K562 (cell line): Measurements from ENCODE around the gene B3GALT6. TPM values are rescaled to one million over a fixed set of nuclear protein-coding genes. Genes with fewer than 3 reads are reported as not detected.

Experiments used
- ATAC-seq: fragments of 200-7000 bp; cut with Tn5 transposase; 3 replicates; pipeline ENCODE4 v1.9.1; 2020; ENCODE audit warnings: moderate library complexity
- BruUV-seq: library from RNA; stranded (reverse); fragments of 400-500 nt; replicated peaks from 2 replicates; lab custom pipeline; 2021; lab: Mats Ljungman, UMichigan
- CTCF ChIA-PET: fragments of 300-600 bp; formaldehyde crosslinking; extraction: SDS; loops from one replicate; lab custom pipeline; 2021; ENCODE audit warnings: low intra/inter-chr PET ratio; lab: Yijun Ruan, JAX
- POLR2A ChIA-PET: fragments of 300-600, 350-650 bp; sonication (Branson Sonifier 250); formaldehyde crosslinking; extraction: SDS; loops from one replicate; lab custom pipeline; 2021; ENCODE audit warnings: antibody characterized with exemption, inconsistent platforms; lab: Yijun Ruan, JAX
- DNase-seq, 4 experiments: peaks; one replicate each; pipeline versions ENCODE4 v3.0.0 to v3.0.0-alpha.2; 2011 to 2018; ENCODE audit warnings: low spot score in 3 of 4, mixed read lengths in 3 of 4; ENCODE audit errors: extremely low read depth in 1 of 4
- FAIRE-seq: peaks from 2 replicates; lab custom pipeline; 2011; peaks lifted over from hg19 to GRCh38; lab: Jason Lieb, UNC
- H2AFZ ChIP-seq: 2 replicates; pipeline ENCODE4 v1.6.0; 2011; ENCODE audit warnings: low read depth, low read length, control low read depth, inconsistent platforms
- H3K27ac ChIP-seq: fragments of 200-600 bp; 3 replicates; pipeline ENCODE4 v1.8.0; 2011; ENCODE audit warnings: low read depth, mild to moderate bottlenecking, control low read depth, inconsistent platforms, low read length, moderate library complexity, mixed read lengths; ENCODE audit errors: extremely low read depth
- H3K27me3 ChIP-seq, 2 experiments: fragments of 300-600 bp in 1 of 2; 2 replicates in 1 of 2; 3 replicates in 1 of 2; pipeline versions ENCODE4 v1.6.0 to v1.8.0; 2011; ENCODE audit warnings: inconsistent platforms in 2 of 2, low read length in 2 of 2, mild to moderate bottlenecking in 1 of 2, mixed read lengths in 1 of 2, moderate library complexity in 1 of 2; ENCODE audit not compliant: control insufficient read depth in 2 of 2, insufficient read depth in 2 of 2
- H3K36me3 ChIP-seq: fragments of 300-600 bp; 3 replicates; pipeline ENCODE4 v1.8.0; 2011; ENCODE audit warnings: mild to moderate bottlenecking, low read length, inconsistent platforms; ENCODE audit not compliant: control insufficient read depth, insufficient read depth
- H3K4me1 ChIP-seq, 2 experiments: fragments of 200-600 bp in 1 of 2; replicated peaks in 1 of 2; 2 replicates in 1 of 2; 3 replicates in 1 of 2; pipeline versions ENCODE4 v1.5.1 to v1.8.0; 2011; ENCODE audit warnings: inconsistent platforms in 2 of 2, low read length in 2 of 2, mild to moderate bottlenecking in 1 of 2, mixed read lengths in 1 of 2, moderate library complexity in 1 of 2; ENCODE audit not compliant: control insufficient read depth in 2 of 2, insufficient read depth in 2 of 2
- H3K4me2 ChIP-seq: 2 replicates; pipeline ENCODE4 v1.6.1; 2011; ENCODE audit warnings: low read length, control low read depth, inconsistent platforms, mixed read lengths; ENCODE audit not compliant: insufficient read depth
- H3K4me3 ChIP-seq: fragments of 200-600 bp; sonication (generic), shearing (Covaris generic); 2 replicates; pipeline ENCODE4 v1.5.1; 2016; ENCODE audit warnings: control low read depth, inconsistent platforms
- H3K79me2 ChIP-seq: fragments of 200-600 bp; 3 replicates; pipeline ENCODE4 v1.8.0; 2011; ENCODE audit warnings: low read length, inconsistent platforms; ENCODE audit not compliant: control insufficient read depth, insufficient read depth
- H3K9ac ChIP-seq, 2 experiments: 2 replicates each; pipeline versions ENCODE4 v1.6.0 to v1.6.1; 2011; ENCODE audit warnings: low read depth in 2 of 2, low read length in 2 of 2, control low read depth in 1 of 2, inconsistent platforms in 1 of 2, mild to moderate bottlenecking in 1 of 2, mixed read lengths in 1 of 2; ENCODE audit not compliant: insufficient read depth in 1 of 2
- H3K9me1 ChIP-seq: one replicate; pipeline ENCODE4 v1.6.0; 2011; ENCODE audit warnings: inconsistent platforms, mild to moderate bottlenecking, low read length, moderate library complexity; ENCODE audit not compliant: control insufficient read depth, insufficient read depth
- H3K9me3 ChIP-seq: replicated peaks from 2 replicates; pipeline ENCODE4 v1.5.1; 2011; ENCODE audit warnings: low read depth, low read length, inconsistent platforms; ENCODE audit not compliant: control insufficient read depth, insufficient read depth
- H4K20me1 ChIP-seq: replicated peaks from 2 replicates; pipeline ENCODE4 v1.6.1; 2011; ENCODE audit warnings: low read length, inconsistent platforms, mixed read lengths; ENCODE audit not compliant: control insufficient read depth, insufficient read depth
- CCNT2 ChIP-seq: IDR thresholded peaks from 2 replicates; pipeline ENCODE4 v1.6.1; 2011; ENCODE audit warnings: borderline replicate concordance, low read depth, mild to moderate bottlenecking, moderate library complexity, mixed read lengths, low read length; ENCODE audit not compliant: insufficient read length; ENCODE audit errors: extremely low read depth
- DPF2 ChIP-seq: fragments of 450-650 bp; IDR thresholded peaks from 2 replicates; pipeline ENCODE4 v1.6.1; 2016
- E4F1 ChIP-seq: fragments of 250-450 bp; sonication (Bioruptor Pico); IDR thresholded peaks from 2 replicates; pipeline ENCODE4 v1.5.0; 2021; ENCODE audit warnings: mild to moderate bottlenecking, borderline replicate concordance
- HNRNPL ChIP-seq: fragments of 200-400 bp; formaldehyde crosslinking; IDR thresholded peaks from 2 replicates; pipeline ENCODE4 v1.6.1; 2017; ENCODE audit warnings: low read depth, mild to moderate bottlenecking, low read length
- NCOA2 ChIP-seq, 2 experiments: fragments of 450-650 bp; IDR thresholded peaks; 2 replicates each; pipeline ENCODE4 v1.6.1; 2018; ENCODE audit warnings: mild to moderate bottlenecking in 2 of 2, moderate library complexity in 1 of 2; ENCODE audit not compliant: partially characterized antibody in 2 of 2
- NFIX ChIP-seq: fragments of 250-450 bp; sonication (Bioruptor Pico); IDR thresholded peaks from 2 replicates; pipeline ENCODE4 v1.4.0; 2020; ENCODE audit warnings: low read depth, mild to moderate bottlenecking, moderate library complexity
- RBFOX2 ChIP-seq: fragments of 200-400 bp; formaldehyde crosslinking; IDR thresholded peaks from 2 replicates; pipeline ENCODE4 v1.6.1; 2017; ENCODE audit warnings: low read depth, mild to moderate bottlenecking, low read length, moderate library complexity
- RBM39 ChIP-seq: fragments of 200-400 bp; formaldehyde crosslinking; optimal IDR thresholded peaks from 2 replicates; pipeline ENCODE3; 2018; ENCODE audit warnings: low read depth, low read length
- TSC22D4 ChIP-seq: fragments of 450-650 bp; IDR thresholded peaks from 2 replicates; pipeline ENCODE4 v1.6.1; 2016; ENCODE audit warnings: missing genetic modification characterization, missing biosample characterization, control low read depth
- YY1 ChIP-seq, 3 experiments: IDR thresholded peaks; 2 replicates each; pipeline ENCODE4 v1.6.1; 2011; ENCODE audit warnings: low read length in 2 of 3, mild to moderate bottlenecking in 2 of 3, moderate library complexity in 2 of 3, borderline replicate concordance in 1 of 3, control low read depth in 1 of 3, low read depth in 1 of 3; ENCODE audit not compliant: insufficient read depth in 3 of 3, insufficient replicate concordance in 2 of 3, control insufficient read depth in 1 of 3, insufficient read length in 1 of 3; ENCODE audit errors: extremely low read depth in 1 of 3
- ZBTB1 ChIP-seq: sonication (generic); formaldehyde crosslinking; IDR thresholded peaks from 2 replicates; pipeline ENCODE4 v1.8.1; 2023; ENCODE audit warnings: missing genetic modification reagents, low read depth, mild to moderate bottlenecking, borderline replicate concordance
- ZNF232 ChIP-seq: sonication (generic); formaldehyde crosslinking; IDR thresholded peaks from 2 replicates; pipeline ENCODE4 v1.8.0; 2022; ENCODE audit warnings: mild to moderate bottlenecking, missing genetic modification reagents
- WGBS: fragments of 100-300 bp; shearing (Covaris generic); methylation state at CpG from one replicate; pipeline ENCODE4 v1.1.6; 2016; ENCODE audit warnings: low coverage, mixed read lengths; ENCODE audit not compliant: insufficient coverage; ENCODE audit errors: missing lambda C conversion rate; 5-methylcytosine and 5-hydroxymethylcytosine counted together
- in situ Hi-C: fragments of 300-500 bp; cut with MboI; formaldehyde crosslinking; loops from 4 replicates; pipeline ENCODE4 v1.15.0; 2018; ENCODE audit warnings: inconsistent platforms, mixed read lengths
- intact Hi-C: fragments of 100-400 bp; cut with micrococcal nuclease; formaldehyde crosslinking; loops from 2 replicates; pipeline ENCODE4 v1.14.2; 2022
- polyA plus RNA-seq, 8 experiments: library from polyadenylated mRNA; depleted of rRNA in 4 of 8; stranded (reverse) in 5 of 8; unstranded in 3 of 8; fragments of >200 nt; fragmentation: Nextera tagmentation in 2 of 8; fragmentation: Illumina TruSeq in 1 of 8; extraction: Ambion mirVana in 2 of 8; extraction: Trizol in 1 of 8; gene quantifications; 2 replicates each; pipeline versions ENCODE4 v1.2.1 to v1.2.3, GENCODE V29; 2011 to 2014; ENCODE audit warnings: inconsistent platforms in 1 of 8, missing spikeins in 1 of 8
- total RNA-seq, 7 experiments: library from RNA; depleted of rRNA in 6 of 7; stranded (reverse); fragments of >200 nt in 6 of 7; fragmentation: Illumina TruSeq in 2 of 7; extraction: Trizol in 2 of 7; gene quantifications; 2 replicates each; pipeline versions ENCODE4 v1.2.1 to v1.2.3, GENCODE V29; 2011 to 2021; ENCODE audit warnings: low replicate concordance in 1 of 7
- TF ChIP-seq, protein P1 (sequence below): fragments of 450-650 bp; formaldehyde crosslinking; IDR thresholded peaks from 2 replicates; pipeline ENCODE4 v1.4.0; 2020; ENCODE audit warnings: mild to moderate bottlenecking, moderate library complexity
- TF ChIP-seq, protein P2 (sequence below): fragments of 450-650 bp; IDR thresholded peaks from 2 replicates; pipeline ENCODE4 v1.6.1; 2016; ENCODE audit warnings: mild to moderate bottlenecking

The B3GALT6 gene
- total and polyA plus RNA-seq, 9 of the 15 experiments (the other 6 are each of a cell fraction or from before 2014, with no cell fraction given), result 0.68 to 29.8 (median 9.9) TPM

DNA sequence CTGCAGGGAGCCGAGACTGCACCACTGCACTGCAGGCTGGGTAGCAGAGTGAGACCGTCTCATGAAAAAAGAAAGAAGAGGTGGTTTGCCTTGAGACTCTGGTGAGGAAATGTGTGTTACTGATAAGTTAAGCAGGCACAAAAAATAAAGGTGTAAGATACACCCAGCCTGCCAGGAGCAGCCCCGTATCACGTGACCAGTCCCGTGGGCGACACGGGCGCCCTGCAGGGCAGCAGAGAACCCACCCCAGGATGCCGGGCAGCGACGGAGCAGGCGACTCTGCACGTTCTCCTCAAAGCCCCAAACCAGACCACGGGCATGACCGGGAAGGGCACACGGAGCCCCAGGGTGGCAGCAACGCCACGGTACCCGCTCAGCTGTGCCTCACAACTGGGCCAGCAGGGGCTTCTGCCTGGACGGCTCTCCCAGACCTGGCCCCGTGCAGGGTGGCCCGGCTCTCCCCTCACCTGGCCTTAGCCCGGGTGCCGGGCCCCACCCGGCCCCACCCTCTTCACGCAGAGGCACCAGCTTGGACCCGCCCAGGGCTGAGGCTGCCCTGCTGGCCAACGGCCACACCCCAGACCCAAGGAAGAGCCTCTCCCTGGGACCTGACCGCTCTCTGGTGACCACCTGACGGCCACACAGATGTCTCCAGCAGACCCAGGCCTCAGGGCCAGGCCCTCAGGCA, 10.0 kb upstream of the B3GALT6 start:
- FAIRE-seq (no peak), DNase-seq (peak in 1 of 4 experiments; percentile 26), ATAC-seq (no peak)
- H3K36me3 ChIP-seq, result peaks cover 97% of the 10 kb centered on the region; the same call in 2 of the 3 replicates
- H3K4me3 ChIP-seq, result no peak overlapping the region
- BruUV-seq, result no TSS peak
- CTCF ChIA-PET, result no interaction called here
- POLR2A ChIA-PET, result interaction anchor here (0.8 to 1.0 kb wide), 2 partner anchors 17 to 40 kb away, joined by 4 read pairs; no protein-coding TSS in a partner anchor
- H3K9me3 ChIP-seq, result no peaks in the 10 kb centered on the region
- H4K20me1 ChIP-seq, result peaks cover 9% of the 10 kb centered on the region; the same call in 1 of the 2 replicates
- H3K9me1 ChIP-seq, result no peaks in the 10 kb centered on the region
- H3K27me3 ChIP-seq, result no peaks in the 10 kb centered on the region
- H3K4me1 ChIP-seq, result peaks cover 0 to 61% of the 10 kb centered on the region in 2 experiments; a peak in 1 of 5 replicates
- H3K9ac ChIP-seq, result peak overlapping the region in 1 of 2 experiments; percentile 18; a peak in 1 of 4 replicates
- no peak overlapping the region for H3K4me2 ChIP-seq
- H3K27ac ChIP-seq, result no peak overlapping the region
- in situ Hi-C loops, result no loop called here
- H3K79me2 ChIP-seq, result peaks cover 32% of the 10 kb centered on the region
- intact Hi-C loops, result no loop called here
- WGBS, result 96% methylated on average over 20 of the region's 30 CpGs
- no peak overlapping the region for H2AFZ ChIP-seq
- TF ChIP-seq NCOA2 (IDR thresholded peaks at IDR 0.05; ENCODE audit: partially characterized antibody in 2 of 2) (no peak), ZBTB1 (CRISPR knock-in tag) (no peak), RBM39 (no peak), YY1 (IDR thresholded peaks at IDR 0.05; ENCODE audit: borderline replicate concordance in 1 of 3, control insufficient read depth in 1 of 3, extremely low read depth in 1 of 3, insufficient read depth in 3 of 3, insufficient read length in 1 of 3, insufficient replicate concordance in 2 of 3, low read depth in 1 of 3, low read length in 2 of 3) (no peak), TSC22D4 (tag) (no peak), NFIX (CRISPR knock-in tag) (no peak), E4F1 (CRISPR knock-in tag) (no peak), RBFOX2 (peak; percentile 39; the same call in 1 of the 2 replicates), CCNT2 (no peak), DPF2 (no peak), HNRNPL (peak; percentile 38; the same call in 1 of the 2 replicates), ZNF232 (no peak)
- TF ChIP-seq, protein P1, sequence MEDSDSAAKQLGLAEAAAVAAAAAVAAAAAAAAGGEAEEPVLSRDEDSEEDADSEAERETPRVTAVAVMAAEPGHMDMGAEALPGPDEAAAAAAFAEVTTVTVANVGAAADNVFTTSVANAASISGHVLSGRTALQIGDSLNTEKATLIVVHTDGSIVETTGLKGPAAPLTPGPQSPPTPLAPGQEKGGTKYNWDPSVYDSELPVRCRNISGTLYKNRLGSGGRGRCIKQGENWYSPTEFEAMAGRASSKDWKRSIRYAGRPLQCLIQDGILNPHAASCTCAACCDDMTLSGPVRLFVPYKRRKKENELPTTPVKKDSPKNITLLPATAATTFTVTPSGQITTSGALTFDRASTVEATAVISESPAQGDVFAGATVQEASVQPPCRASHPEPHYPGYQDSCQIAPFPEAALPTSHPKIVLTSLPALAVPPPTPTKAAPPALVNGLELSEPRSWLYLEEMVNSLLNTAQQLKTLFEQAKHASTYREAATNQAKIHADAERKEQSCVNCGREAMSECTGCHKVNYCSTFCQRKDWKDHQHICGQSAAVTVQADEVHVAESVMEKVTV, result no peak
- TF ChIP-seq, protein P2, sequence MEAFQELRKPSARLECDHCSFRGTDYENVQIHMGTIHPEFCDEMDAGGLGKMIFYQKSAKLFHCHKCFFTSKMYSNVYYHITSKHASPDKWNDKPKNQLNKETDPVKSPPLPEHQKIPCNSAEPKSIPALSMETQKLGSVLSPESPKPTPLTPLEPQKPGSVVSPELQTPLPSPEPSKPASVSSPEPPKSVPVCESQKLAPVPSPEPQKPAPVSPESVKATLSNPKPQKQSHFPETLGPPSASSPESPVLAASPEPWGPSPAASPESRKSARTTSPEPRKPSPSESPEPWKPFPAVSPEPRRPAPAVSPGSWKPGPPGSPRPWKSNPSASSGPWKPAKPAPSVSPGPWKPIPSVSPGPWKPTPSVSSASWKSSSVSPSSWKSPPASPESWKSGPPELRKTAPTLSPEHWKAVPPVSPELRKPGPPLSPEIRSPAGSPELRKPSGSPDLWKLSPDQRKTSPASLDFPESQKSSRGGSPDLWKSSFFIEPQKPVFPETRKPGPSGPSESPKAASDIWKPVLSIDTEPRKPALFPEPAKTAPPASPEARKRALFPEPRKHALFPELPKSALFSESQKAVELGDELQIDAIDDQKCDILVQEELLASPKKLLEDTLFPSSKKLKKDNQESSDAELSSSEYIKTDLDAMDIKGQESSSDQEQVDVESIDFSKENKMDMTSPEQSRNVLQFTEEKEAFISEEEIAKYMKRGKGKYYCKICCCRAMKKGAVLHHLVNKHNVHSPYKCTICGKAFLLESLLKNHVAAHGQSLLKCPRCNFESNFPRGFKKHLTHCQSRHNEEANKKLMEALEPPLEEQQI, result no peak
